Stimulated activated naive CD4-positive, alpha-beta T cell treated with Interleukin-2 at 50 U/mL for 16 hours (primary cell): ENCODE data around the gene LMF2.

Experiments used
- DNase-seq: peaks from one replicate; lab custom pipeline; 2025; lab: John Stamatoyannopoulos, UW

Gene LMF2

GRCh38 chr22:50503475-50504145, 3.9 kb downstream of the LMF2 start:
- no peak for DNase-seq

GRCh38 chr22:50502628-50503474, 4.7 kb downstream of the LMF2 start:
- no peak for DNase-seq

- DNase-seq = no peak
Observed at GRCh38 chr22:50502096-50502495, 5.4 kb downstream of the LMF2 start.

GRCh38 chr22:50500452-50500851, 7.0 kb downstream of the LMF2 start:
- no peak for DNase-seq

GRCh38 chr22:50498322-50498890, 9.1 kb downstream of the LMF2 start:
- DNase-seq = peak; percentile 52

- no peak for DNase-seq
Observed at GRCh38 chr22:50497093-50497492, 10.4 kb downstream of the LMF2 start.

GRCh38 chr22:50490531-50491308, 16.8 kb downstream of the LMF2 start:
- DNase-seq = no peak

GRCh38 chr22:50489363-50490243, 17.9 kb downstream of the LMF2 start:
- no peak for DNase-seq

GRCh38 chr22:50488886-50489285, 18.6 kb downstream of the LMF2 start:
- no peak for DNase-seq

GRCh38 chr22:50488006-50488677, 19.4 kb downstream of the LMF2 start:
- no peak for DNase-seq

- no peak for DNase-seq
Observed at GRCh38 chr22:50487290-50488005, 20.1 kb downstream of the LMF2 start.

- DNase-seq = no peak
Observed at GRCh38 chr22:50486561-50487289, 20.8 kb downstream of the LMF2 start, which contains the start of gene MIOX. Gene MIOX, plus strand, starts transcription at chr22:50486859. Its CDS starts 39 bp downstream, at chr22:50486898.

GRCh38 chr22:50485221-50486131, 22.0 kb downstream of the LMF2 start:
- DNase-seq = no peak

GRCh38 chr22:50483977-50484853, 23.3 kb downstream of the LMF2 start:
- no peak for DNase-seq

- no peak for DNase-seq
Observed at GRCh38 chr22:50483556-50483955, 23.9 kb downstream of the LMF2 start.

GRCh38 chr22:50483106-50483505, 24.4 kb downstream of the LMF2 start:
- DNase-seq = no peak
